K562 (cell line): ENCODE results near the gene PITPNM3. TPM values are rescaled to one million over a fixed set of nuclear protein-coding genes. Genes with fewer than 3 reads are reported as not detected.

Source experiments
- ATAC-seq: fragments of 200-7000 bp; cut with Tn5 transposase; 3 replicates; pipeline ENCODE4 v1.9.1; 2020; ENCODE audit warnings: moderate library complexity
- BruUV-seq: library from RNA; stranded (reverse); fragments of 400-500 nt; replicated peaks from 2 replicates; lab custom pipeline; 2021; lab: Mats Ljungman, UMichigan
- CTCF ChIA-PET: fragments of 300-600 bp; formaldehyde crosslinking; extraction: SDS; loops from one replicate; lab custom pipeline; 2021; ENCODE audit warnings: low intra/inter-chr PET ratio; lab: Yijun Ruan, JAX
- POLR2A ChIA-PET: fragments of 300-600, 350-650 bp; sonication (Branson Sonifier 250); formaldehyde crosslinking; extraction: SDS; loops from one replicate; lab custom pipeline; 2021; ENCODE audit warnings: antibody characterized with exemption, inconsistent platforms; lab: Yijun Ruan, JAX
- DNase-seq, 4 experiments: peaks; one replicate each; pipeline versions ENCODE4 v3.0.0 to v3.0.0-alpha.2; 2011 to 2018; ENCODE audit warnings: low spot score in 3 of 4, mixed read lengths in 3 of 4; ENCODE audit errors: extremely low read depth in 1 of 4
- FAIRE-seq: peaks from 2 replicates; lab custom pipeline; 2011; peaks lifted over from hg19 to GRCh38; lab: Jason Lieb, UNC
- H2AFZ ChIP-seq: 2 replicates; pipeline ENCODE4 v1.6.0; 2011; ENCODE audit warnings: low read depth, low read length, control low read depth, inconsistent platforms
- H3K27ac ChIP-seq: fragments of 200-600 bp; 3 replicates; pipeline ENCODE4 v1.8.0; 2011; ENCODE audit warnings: low read depth, mild to moderate bottlenecking, control low read depth, inconsistent platforms, low read length, moderate library complexity, mixed read lengths; ENCODE audit errors: extremely low read depth
- H3K27me3 ChIP-seq, 2 experiments: fragments of 300-600 bp in 1 of 2; 2 replicates in 1 of 2; 3 replicates in 1 of 2; pipeline versions ENCODE4 v1.6.0 to v1.8.0; 2011; ENCODE audit warnings: inconsistent platforms in 2 of 2, low read length in 2 of 2, mild to moderate bottlenecking in 1 of 2, mixed read lengths in 1 of 2, moderate library complexity in 1 of 2; ENCODE audit not compliant: control insufficient read depth in 2 of 2, insufficient read depth in 2 of 2
- H3K36me3 ChIP-seq: fragments of 300-600 bp; 3 replicates; pipeline ENCODE4 v1.8.0; 2011; ENCODE audit warnings: mild to moderate bottlenecking, low read length, inconsistent platforms; ENCODE audit not compliant: control insufficient read depth, insufficient read depth
- H3K4me1 ChIP-seq, 2 experiments: fragments of 200-600 bp in 1 of 2; replicated peaks in 1 of 2; 2 replicates in 1 of 2; 3 replicates in 1 of 2; pipeline versions ENCODE4 v1.5.1 to v1.8.0; 2011; ENCODE audit warnings: inconsistent platforms in 2 of 2, low read length in 2 of 2, mild to moderate bottlenecking in 1 of 2, mixed read lengths in 1 of 2, moderate library complexity in 1 of 2; ENCODE audit not compliant: control insufficient read depth in 2 of 2, insufficient read depth in 2 of 2
- H3K4me2 ChIP-seq: 2 replicates; pipeline ENCODE4 v1.6.1; 2011; ENCODE audit warnings: low read length, control low read depth, inconsistent platforms, mixed read lengths; ENCODE audit not compliant: insufficient read depth
- H3K4me3 ChIP-seq: fragments of 200-600 bp; sonication (generic), shearing (Covaris generic); 2 replicates; pipeline ENCODE4 v1.5.1; 2016; ENCODE audit warnings: control low read depth, inconsistent platforms
- H3K79me2 ChIP-seq: fragments of 200-600 bp; 3 replicates; pipeline ENCODE4 v1.8.0; 2011; ENCODE audit warnings: low read length, inconsistent platforms; ENCODE audit not compliant: control insufficient read depth, insufficient read depth
- H3K9ac ChIP-seq, 2 experiments: 2 replicates each; pipeline versions ENCODE4 v1.6.0 to v1.6.1; 2011; ENCODE audit warnings: low read depth in 2 of 2, low read length in 2 of 2, control low read depth in 1 of 2, inconsistent platforms in 1 of 2, mild to moderate bottlenecking in 1 of 2, mixed read lengths in 1 of 2; ENCODE audit not compliant: insufficient read depth in 1 of 2
- H3K9me1 ChIP-seq: one replicate; pipeline ENCODE4 v1.6.0; 2011; ENCODE audit warnings: inconsistent platforms, mild to moderate bottlenecking, low read length, moderate library complexity; ENCODE audit not compliant: control insufficient read depth, insufficient read depth
- H3K9me3 ChIP-seq: replicated peaks from 2 replicates; pipeline ENCODE4 v1.5.1; 2011; ENCODE audit warnings: low read depth, low read length, inconsistent platforms; ENCODE audit not compliant: control insufficient read depth, insufficient read depth
- H4K20me1 ChIP-seq: replicated peaks from 2 replicates; pipeline ENCODE4 v1.6.1; 2011; ENCODE audit warnings: low read length, inconsistent platforms, mixed read lengths; ENCODE audit not compliant: control insufficient read depth, insufficient read depth
- CBX8 ChIP-seq: fragments of 200-600 bp; sonication (generic); IDR thresholded peaks from 2 replicates; pipeline ENCODE4 v1.6.1; 2012; ENCODE audit warnings: borderline replicate concordance, mixed run types, low read depth, mild to moderate bottlenecking, moderate library complexity, mixed read lengths, low read length, control low read depth, inconsistent platforms; ENCODE audit not compliant: poor library complexity, severe bottlenecking; ENCODE audit errors: extremely low read depth
- MCM3 ChIP-seq: fragments of 450-650 bp; IDR thresholded peaks from 2 replicates; pipeline ENCODE4 v1.6.1; 2016
- MXD1 ChIP-seq: fragments of 250-450 bp; sonication (Bioruptor Pico); IDR thresholded peaks from 2 replicates; pipeline ENCODE4 v1.8.0; 2021; ENCODE audit warnings: borderline replicate concordance, mild to moderate bottlenecking, moderate library complexity; ENCODE audit not compliant: poor library complexity, severe bottlenecking
- PREB ChIP-seq: sonication (generic); formaldehyde crosslinking; IDR thresholded peaks from 2 replicates; pipeline ENCODE4 v1.8.1; 2023; ENCODE audit warnings: mild to moderate bottlenecking, missing genetic modification reagents
- SMAD1 ChIP-seq: fragments of 150-350 bp; IDR thresholded peaks from 2 replicates; pipeline ENCODE4 v1.6.1; 2014; ENCODE audit warnings: low read length, low read depth; ENCODE audit not compliant: partially characterized antibody
- YY1 ChIP-seq, 3 experiments: IDR thresholded peaks; 2 replicates each; pipeline ENCODE4 v1.6.1; 2011; ENCODE audit warnings: low read length in 2 of 3, mild to moderate bottlenecking in 2 of 3, moderate library complexity in 2 of 3, borderline replicate concordance in 1 of 3, control low read depth in 1 of 3, low read depth in 1 of 3; ENCODE audit not compliant: insufficient read depth in 3 of 3, insufficient replicate concordance in 2 of 3, control insufficient read depth in 1 of 3, insufficient read length in 1 of 3; ENCODE audit errors: extremely low read depth in 1 of 3
- ZBTB1 ChIP-seq: sonication (generic); formaldehyde crosslinking; IDR thresholded peaks from 2 replicates; pipeline ENCODE4 v1.8.1; 2023; ENCODE audit warnings: missing genetic modification reagents, low read depth, mild to moderate bottlenecking, borderline replicate concordance
- WGBS: fragments of 100-300 bp; shearing (Covaris generic); methylation state at CpG from one replicate; pipeline ENCODE4 v1.1.6; 2016; ENCODE audit warnings: low coverage, mixed read lengths; ENCODE audit not compliant: insufficient coverage; ENCODE audit errors: missing lambda C conversion rate; 5-methylcytosine and 5-hydroxymethylcytosine counted together
- in situ Hi-C: fragments of 300-500 bp; cut with MboI; formaldehyde crosslinking; loops from 4 replicates; pipeline ENCODE4 v1.15.0; 2018; ENCODE audit warnings: inconsistent platforms, mixed read lengths
- intact Hi-C: fragments of 100-400 bp; cut with micrococcal nuclease; formaldehyde crosslinking; loops from 2 replicates; pipeline ENCODE4 v1.14.2; 2022
- polyA plus RNA-seq, 8 experiments: library from polyadenylated mRNA; depleted of rRNA in 4 of 8; stranded (reverse) in 5 of 8; unstranded in 3 of 8; fragments of >200 nt; fragmentation: Nextera tagmentation in 2 of 8; fragmentation: Illumina TruSeq in 1 of 8; extraction: Ambion mirVana in 2 of 8; extraction: Trizol in 1 of 8; gene quantifications; 2 replicates each; pipeline versions ENCODE4 v1.2.1 to v1.2.3, GENCODE V29; 2011 to 2014; ENCODE audit warnings: inconsistent platforms in 1 of 8, missing spikeins in 1 of 8
- total RNA-seq, 7 experiments: library from RNA; depleted of rRNA in 6 of 7; stranded (reverse); fragments of >200 nt in 6 of 7; fragmentation: Illumina TruSeq in 2 of 7; extraction: Trizol in 2 of 7; gene quantifications; 2 replicates each; pipeline versions ENCODE4 v1.2.1 to v1.2.3, GENCODE V29; 2011 to 2021; ENCODE audit warnings: low replicate concordance in 1 of 7

Gene PITPNM3
- total and polyA plus RNA-seq, 9 of the 15 experiments (the other 6 are each of a cell fraction or from before 2014, with no cell fraction given): 0.14 to 0.38 (median 0.22) TPM; not detected in 2

- TF ChIP-seq MXD1 (CRISPR knock-in tag) (no peak), MCM3 (no peak), SMAD1 (no peak), YY1 (IDR thresholded peaks at IDR 0.05; ENCODE audit: borderline replicate concordance in 1 of 3, control insufficient read depth in 1 of 3, extremely low read depth in 1 of 3, insufficient read depth in 3 of 3, insufficient read length in 1 of 3, insufficient replicate concordance in 2 of 3, low read depth in 1 of 3, low read length in 2 of 3) (no peak)
Observed at GRCh38 chr17:6592173-6592572, 35.8 kb upstream of the PITPNM3 start (continued).

- DNase-seq (no peak), ATAC-seq (no peak), FAIRE-seq (no peak)
- Histone ChIP-seq H3K27me3 (no peaks in the 10 kb centered on the region), H3K9me1 (no peaks in the 10 kb centered on the region), H3K36me3 (peaks cover 61% of the 10 kb centered on the region), H3K4me2 (no peak overlapping the region), H3K27ac (no peak overlapping the region), H4K20me1 (no peaks in the 10 kb centered on the region), H3K9me3 (no peaks in the 10 kb centered on the region), H2AFZ (no peak overlapping the region), H3K4me3 (no peak overlapping the region), H3K79me2 (no peaks in the 10 kb centered on the region), H3K9ac (no peak overlapping the region; a peak in 1 of 4 replicates), H3K4me1 (no peaks in the 10 kb centered on the region)
- ChIA-PET POLR2A (no interaction called here), CTCF (no interaction called here)
- 67% methylated on average over 6 of the region's 7 CpGs for WGBS
- no TSS peak for BruUV-seq
- intact Hi-C loops: no loop called here
- in situ Hi-C loops: no loop called here
- TF ChIP-seq CBX8 (no peak), ZBTB1 (CRISPR knock-in tag) (no peak), PREB (CRISPR knock-in tag) (no peak)
Observed at GRCh38 chr17:6591599-6592158, 35.3 kb upstream of the PITPNM3 start.
